Upper lobe of left lung (tissue), 4 donors: ENCODE results near the gene COX6B2.

Source experiments
- CTCF ChIP-seq, 6 experiments: fragments of 450-650 bp in 4 of 6; fragments of 200-600 bp in 2 of 6; sonication (generic) in 2 of 6; IDR thresholded peaks; one replicate each; pipeline ENCODE4 v1.5.1; 2016 to 2019; ENCODE audit warnings: antibody characterized with exemption in 6 of 6
- EP300 ChIP-seq, 4 donors: sonication (generic); formaldehyde crosslinking; IDR thresholded peaks; one replicate each; pipeline ENCODE4 v1.5.1; 2017; ENCODE audit warnings: antibody characterized with exemption in 4 of 4, control low read depth in 2 of 4
- POLR2AphosphoS5 ChIP-seq, 2 donors: sonication (generic); formaldehyde crosslinking; IDR thresholded peaks; one replicate each; pipeline ENCODE4 v1.5.1; 2017; ENCODE audit warnings: antibody characterized with exemption in 2 of 2

- TF ChIP-seq CTCF (IDR thresholded peaks at IDR 0.05) (no peak), EP300 (IDR thresholded peaks at IDR 0.05) (no peak), POLR2AphosphoS5 (IDR thresholded peaks at IDR 0.05) (no peak)
Observed at GRCh38 chr19:55311797-55312196, 42.7 kb downstream of the COX6B2 start.
